ENCODE measurements around the gene TUFT1.

- TF ChIP-seq CTCF (conservative IDR thresholded peaks at IDR 0.05; ENCODE audit: low read depth, low read length) (no peak), EZH2 (IDR thresholded peaks at IDR 0.05; ENCODE audit: borderline replicate concordance, low read depth, low read length, poor library complexity, severe bottlenecking) (no peak)
Measured at GRCh38 chr1:151540021-151540981, at the start of gene TUFT1.

Measured in A673 (cell line).